COLO829 (cell line): ENCODE measurements around the gene NR6A1.

Source experiments
- DNase-seq: peaks from one replicate; pipeline ENCODE4 v3.0.0; 2012; ENCODE audit warnings: low spot score

Gene NR6A1

GRCh38 chr9:124470306-124470705 is 300.8 kb downstream of the NR6A1 start:
- DNase-seq = no peak

- DNase-seq = no peak
Measured at GRCh38 chr9:124469011-124469832, 301.9 kb downstream of the NR6A1 start.

GRCh38 chr9:124468061-124468740 is 302.9 kb downstream of the NR6A1 start:
- no peak for DNase-seq

GRCh38 chr9:124467410-124468060 is 303.6 kb downstream of the NR6A1 start:
- no peak for DNase-seq
